Endothelial cell of umbilical vein (primary cell): ENCODE measurements around the gene RAB40B. TPM values are rescaled to one million over a fixed set of nuclear protein-coding genes. Genes with fewer than 3 reads are reported as not detected.

Source experiments
- BruUV-seq: library from RNA; stranded (reverse); fragments of 400-500 nt; replicated peaks from 2 replicates; lab custom pipeline; 2021; lab: Mats Ljungman, UMichigan
- CTCF ChIA-PET: fragments of 300-600, 350-600 bp; sonication (Branson Sonifier 250); formaldehyde crosslinking; loops from one replicate; lab custom pipeline; 2021; ENCODE audit warnings: antibody characterized with exemption, inconsistent platforms; lab: Charles Lee
- POLR2A ChIA-PET: fragments of 300-600, 350-600 bp; sonication (Branson Sonifier 250); formaldehyde crosslinking; loops from one replicate; lab custom pipeline; 2021; ENCODE audit warnings: antibody characterized with exemption, inconsistent platforms; lab: Charles Lee
- DNase-seq: peaks from one replicate; pipeline ENCODE4 v3.0.0-alpha.2; 2011; ENCODE audit warnings: low read depth, low spot score
- FAIRE-seq: peaks from 2 replicates; lab custom pipeline; 2011; peaks lifted over from hg19 to GRCh38; lab: Jason Lieb, UNC
- H2AFZ ChIP-seq: 2 replicates; pipeline ENCODE4 v1.6.0; 2012; ENCODE audit warnings: low read depth, low read length, control low read depth, inconsistent platforms
- H3K27ac ChIP-seq: 2 replicates; pipeline ENCODE4 v1.5.1; 2011; ENCODE audit warnings: low read depth, mild to moderate bottlenecking, control low read depth, low read length, moderate library complexity; ENCODE audit not compliant: insufficient read depth
- H3K27me3 ChIP-seq, 2 experiments: 2 replicates each; pipeline versions ENCODE4 v1.6.0 to v1.6.1; 2011; ENCODE audit warnings: low read length in 2 of 2, mixed read lengths in 1 of 2; ENCODE audit not compliant: control insufficient read depth in 2 of 2, insufficient read depth in 2 of 2
- H3K36me3 ChIP-seq, 2 experiments: 2 replicates in 1 of 2; 3 replicates in 1 of 2; pipeline ENCODE4 v1.5.1; 2011; ENCODE audit warnings: low read length in 2 of 2, mild to moderate bottlenecking in 1 of 2, moderate library complexity in 1 of 2; ENCODE audit not compliant: control insufficient read depth in 2 of 2, insufficient read depth in 2 of 2; ENCODE audit errors: extremely low read depth in 1 of 2
- H3K4me1 ChIP-seq: 3 replicates; pipeline ENCODE4 v1.5.1; 2011; ENCODE audit warnings: mild to moderate bottlenecking, low read length; ENCODE audit not compliant: control insufficient read depth, insufficient read depth; ENCODE audit errors: extremely low read depth
- H3K4me2 ChIP-seq: 2 replicates; pipeline ENCODE4 v1.6.1; 2011; ENCODE audit warnings: low read length, control low read depth, mixed read lengths; ENCODE audit not compliant: insufficient read depth
- H3K4me3 ChIP-seq, 3 experiments: fragments of 200-600 bp in 1 of 3; sonication (generic), shearing (Covaris generic) in 1 of 3; replicated peaks in 1 of 3; 2 replicates each; pipeline ENCODE4 v1.5.1; 2011 to 2016; ENCODE audit warnings: control low read depth in 3 of 3, low read length in 3 of 3, mild to moderate bottlenecking in 2 of 3, inconsistent platforms in 1 of 3, low read depth in 1 of 3, moderate library complexity in 1 of 3; ENCODE audit not compliant: insufficient read depth in 1 of 3
- H3K79me2 ChIP-seq: 2 replicates; pipeline ENCODE4 v1.6.0; 2012; ENCODE audit warnings: low read length, inconsistent platforms; ENCODE audit not compliant: control insufficient read depth, insufficient read depth
- H3K9ac ChIP-seq: replicated peaks from 2 replicates; pipeline ENCODE3; 2011; ENCODE audit warnings: low read length, control low read depth; ENCODE audit not compliant: insufficient read depth; ENCODE audit errors: extremely low read depth
- H3K9me1 ChIP-seq: replicated peaks from 3 replicates; pipeline ENCODE4 v1.6.0; 2011; ENCODE audit warnings: mild to moderate bottlenecking, low read length; ENCODE audit not compliant: control insufficient read depth, insufficient read depth; ENCODE audit errors: extremely low read depth
- H3K9me3 ChIP-seq: replicated peaks from 2 replicates; pipeline ENCODE4 v1.5.1; 2012; ENCODE audit warnings: low read length, inconsistent platforms; ENCODE audit not compliant: control insufficient read depth, insufficient read depth
- H4K20me1 ChIP-seq: replicated peaks from 2 replicates; pipeline ENCODE3; 2011; ENCODE audit warnings: mild to moderate bottlenecking, low read length; ENCODE audit not compliant: control insufficient read depth, insufficient read depth; ENCODE audit errors: extremely low read depth
- FOS ChIP-seq: IDR thresholded peaks from 2 replicates; pipeline ENCODE4 v1.6.1; 2011; ENCODE audit warnings: mild to moderate bottlenecking, low read length, moderate library complexity, borderline replicate concordance; ENCODE audit not compliant: insufficient read depth
- GATA2 ChIP-seq: IDR thresholded peaks from 2 replicates; pipeline ENCODE4 v1.7.0; 2011; ENCODE audit warnings: low read depth, mild to moderate bottlenecking, moderate library complexity, mixed read lengths, low read length; ENCODE audit not compliant: insufficient read length, insufficient read depth
- JUN ChIP-seq: IDR thresholded peaks from 2 replicates; pipeline ENCODE4 v1.6.1; 2011; ENCODE audit warnings: borderline replicate concordance, low read depth; ENCODE audit not compliant: insufficient read length, insufficient read depth
- POLR2A ChIP-seq: IDR thresholded peaks from 2 replicates; pipeline ENCODE4 v1.6.1; 2012; ENCODE audit warnings: low read depth, mild to moderate bottlenecking, control low read depth, low read length
- POLR2AphosphoS5 ChIP-seq: IDR thresholded peaks from 2 replicates; pipeline ENCODE4 v1.6.1; 2012; ENCODE audit warnings: low read depth, mild to moderate bottlenecking, control low read depth, low read length, moderate library complexity; ENCODE audit not compliant: insufficient read depth
- dilution Hi-C: fragments of 300-500 bp; cut with MboI; formaldehyde crosslinking; loops from one replicate; pipeline ENCODE4 v1.15.0; 2019; ENCODE audit warnings: low sequenced_read_pairs; ENCODE audit not compliant: extremely low pct_ligation_motif_present
- intact Hi-C: fragments of 100-400 bp; cut with micrococcal nuclease; formaldehyde crosslinking; loops from one replicate; pipeline ENCODE4 v1.10.0; 2022
- polyA plus RNA-seq, 4 experiments: library from polyadenylated mRNA; depleted of rRNA in 3 of 4; stranded (reverse) in 3 of 4; unstranded in 1 of 4; fragments of >200 nt; gene quantifications; 2 replicates each; pipeline versions ENCODE4 v1.2.1 to v1.2.3, GENCODE V29; 2011 to 2012; ENCODE audit warnings: missing spikeins in 1 of 4
- total RNA-seq: library from RNA; stranded (reverse); gene quantifications from 2 replicates; pipeline ENCODE4 v1.2.3, GENCODE V29; 2021
- TF ChIP-seq, protein P1 (sequence below): IDR thresholded peaks from 2 replicates; pipeline ENCODE4 v1.6.1; 2011; ENCODE audit not compliant: insufficient read depth, insufficient read length
- TF ChIP-seq, protein P2 (sequence below), 2 donors: IDR thresholded peaks; 1 replicate in 1 of 2; 2 replicates in 1 of 2; pipeline ENCODE4 v1.5.1; 2011; ENCODE audit warnings: low read length in 2 of 2, mild to moderate bottlenecking in 2 of 2, moderate library complexity in 2 of 2, control low read depth in 1 of 2, inconsistent platforms in 1 of 2, low read depth in 1 of 2; ENCODE audit not compliant: insufficient read depth in 1 of 2; ENCODE audit errors: extremely low read depth in 1 of 2

The RAB40B gene
- total and polyA plus RNA-seq, 2 donors (not counting 3 experiments of a cell fraction or from before 2014, with no cell fraction given), result 5.5 to 9.3 TPM

DNA sequence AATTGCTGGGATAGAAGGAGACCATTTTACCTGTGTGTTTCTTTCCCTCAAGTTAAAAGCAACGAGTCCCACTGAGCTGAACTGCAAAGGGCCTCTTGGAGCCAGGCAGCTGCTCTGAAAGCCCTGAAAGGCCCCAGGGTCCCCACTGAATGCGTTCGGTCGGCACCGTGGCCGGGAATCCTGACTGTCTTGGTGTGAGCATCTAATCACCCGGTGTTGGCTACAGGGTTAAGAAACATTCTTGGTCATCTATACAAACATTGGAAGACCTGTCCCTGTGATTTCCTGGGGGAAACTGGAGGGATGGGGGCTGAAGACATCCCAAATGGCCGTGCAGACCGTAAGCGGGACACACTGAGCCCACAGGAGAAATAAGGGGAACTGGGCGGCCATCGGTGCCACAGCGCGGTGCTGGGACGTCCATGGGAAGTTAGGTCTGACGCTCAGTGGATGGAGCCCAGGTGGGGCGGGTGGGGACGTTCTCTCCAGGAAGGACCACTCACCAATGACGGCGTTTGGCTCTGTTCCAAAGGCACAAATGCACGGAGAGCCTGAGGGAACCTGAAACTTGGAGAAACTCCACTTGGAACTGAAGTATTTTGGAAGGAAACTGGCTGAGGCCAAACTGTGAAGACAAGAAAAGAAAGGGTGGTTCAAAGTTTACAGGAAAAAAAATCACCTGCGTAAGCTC, 82.3 kb downstream of the RAB40B start:
- Histone ChIP-seq H3K9ac (no peak overlapping the region), H3K36me3 (peaks cover 18 to 41% of the 10 kb centered on the region in 2 experiments), H2AFZ (no peak overlapping the region), H4K20me1 (no peaks in the 10 kb centered on the region), H3K9me1 (no peaks in the 10 kb centered on the region), H3K4me1 (no peaks in the 10 kb centered on the region), H3K9me3 (no peaks in the 10 kb centered on the region), H3K4me2 (no peak overlapping the region), H3K79me2 (no peaks in the 10 kb centered on the region), H3K4me3 (no peak overlapping the region), H3K27me3 (no peaks in the 10 kb centered on the region), H3K27ac (no peak overlapping the region)
- CTCF ChIA-PET, result no interaction called here
- no peak for FAIRE-seq
- BruUV-seq, result no TSS peak
- DNase-seq, result no peak
- TF ChIP-seq FOS (no peak), GATA2 (no peak)
- dilution Hi-C loops, result no loop called here
- intact Hi-C loops, result no loop called here
- POLR2A ChIA-PET, result no interaction called here

DNA sequence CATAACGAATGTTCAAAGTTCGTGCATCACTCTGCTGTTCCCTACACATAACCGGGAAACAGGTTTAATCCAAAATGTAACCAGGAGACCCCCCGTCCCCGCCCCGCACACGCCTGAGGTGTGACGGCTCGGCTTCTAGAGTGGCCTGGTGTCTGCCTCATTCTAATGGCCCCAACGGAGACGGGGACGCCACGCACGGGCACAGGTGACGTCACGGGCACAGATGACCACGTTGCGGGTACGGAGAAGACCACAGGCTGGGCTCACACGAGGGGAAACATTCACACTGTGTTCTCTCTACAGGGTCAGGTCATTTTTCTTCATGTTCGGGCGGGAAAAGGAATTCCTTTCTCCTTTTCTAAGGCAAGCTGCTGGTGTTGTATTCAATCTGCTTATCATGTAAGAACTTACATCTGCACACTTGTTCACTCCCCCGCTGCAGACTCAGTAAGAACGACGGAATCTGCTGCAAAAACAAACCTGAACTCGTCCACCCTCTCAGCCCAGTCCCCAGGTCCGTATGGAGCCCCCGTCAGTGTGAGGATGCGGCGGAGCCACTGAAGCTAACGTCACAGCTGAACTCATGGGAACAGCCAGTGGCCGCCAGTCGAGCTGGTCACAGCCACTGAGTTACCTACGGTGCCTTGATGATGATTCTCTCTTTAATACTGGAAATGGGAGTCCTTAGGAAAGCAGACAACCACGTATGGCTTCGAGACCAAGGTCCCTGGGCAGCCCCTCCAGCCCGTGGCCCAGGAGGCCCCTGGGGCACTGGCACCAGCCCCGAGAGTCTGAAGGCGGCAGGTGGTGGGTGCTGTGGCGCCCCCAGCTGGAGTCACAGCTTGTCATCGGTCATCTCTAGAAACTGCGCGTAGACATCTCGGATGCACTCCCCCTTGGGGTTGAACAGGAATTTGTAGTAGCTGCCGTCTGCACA, 83.1 kb downstream of the RAB40B start:
- Histone ChIP-seq H3K27ac (no peak overlapping the region), H3K4me2 (no peak overlapping the region), H3K27me3 (no peaks in the 10 kb centered on the region), H3K9me3 (no peaks in the 10 kb centered on the region), H3K4me1 (no peaks in the 10 kb centered on the region), H3K36me3 (peaks cover 15 to 39% of the 10 kb centered on the region in 2 experiments), H3K9me1 (no peaks in the 10 kb centered on the region), H4K20me1 (no peaks in the 10 kb centered on the region), H3K9ac (no peak overlapping the region), H3K79me2 (no peaks in the 10 kb centered on the region), H2AFZ (no peak overlapping the region), H3K4me3 (no peak overlapping the region)
- FAIRE-seq (no peak), DNase-seq (no peak)
- BruUV-seq, result TSS peak; percentile 58
- dilution Hi-C loops (no loop called here), intact Hi-C loops (no loop called here)
- TF ChIP-seq JUN (no peak), POLR2AphosphoS5 (no peak), FOS (no peak), GATA2 (no peak), POLR2A (no peak)
- TF ChIP-seq, protein P1, sequence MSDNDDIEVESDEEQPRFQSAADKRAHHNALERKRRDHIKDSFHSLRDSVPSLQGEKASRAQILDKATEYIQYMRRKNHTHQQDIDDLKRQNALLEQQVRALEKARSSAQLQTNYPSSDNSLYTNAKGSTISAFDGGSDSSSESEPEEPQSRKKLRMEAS, result no peak
- TF ChIP-seq, protein P2, sequence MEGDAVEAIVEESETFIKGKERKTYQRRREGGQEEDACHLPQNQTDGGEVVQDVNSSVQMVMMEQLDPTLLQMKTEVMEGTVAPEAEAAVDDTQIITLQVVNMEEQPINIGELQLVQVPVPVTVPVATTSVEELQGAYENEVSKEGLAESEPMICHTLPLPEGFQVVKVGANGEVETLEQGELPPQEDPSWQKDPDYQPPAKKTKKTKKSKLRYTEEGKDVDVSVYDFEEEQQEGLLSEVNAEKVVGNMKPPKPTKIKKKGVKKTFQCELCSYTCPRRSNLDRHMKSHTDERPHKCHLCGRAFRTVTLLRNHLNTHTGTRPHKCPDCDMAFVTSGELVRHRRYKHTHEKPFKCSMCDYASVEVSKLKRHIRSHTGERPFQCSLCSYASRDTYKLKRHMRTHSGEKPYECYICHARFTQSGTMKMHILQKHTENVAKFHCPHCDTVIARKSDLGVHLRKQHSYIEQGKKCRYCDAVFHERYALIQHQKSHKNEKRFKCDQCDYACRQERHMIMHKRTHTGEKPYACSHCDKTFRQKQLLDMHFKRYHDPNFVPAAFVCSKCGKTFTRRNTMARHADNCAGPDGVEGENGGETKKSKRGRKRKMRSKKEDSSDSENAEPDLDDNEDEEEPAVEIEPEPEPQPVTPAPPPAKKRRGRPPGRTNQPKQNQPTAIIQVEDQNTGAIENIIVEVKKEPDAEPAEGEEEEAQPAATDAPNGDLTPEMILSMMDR (IDR thresholded peaks at IDR 0.05; ENCODE audit: extremely low read depth in 1 of 2, insufficient read depth in 1 of 2, low read depth in 1 of 2, low read length in 2 of 2), result no peak
- CTCF ChIA-PET, result no interaction called here
- POLR2A ChIA-PET, result no interaction called here
